MCF 10A (cell line): ENCODE measurements around the gene NUP62. TPM values are rescaled to one million over a fixed set of nuclear protein-coding genes. Genes with fewer than 3 reads are reported as not detected.

Source experiments
- BruUV-seq: library from RNA; stranded (reverse); fragments of 400-500 nt; replicated peaks from 2 replicates; lab custom pipeline; 2021; lab: Mats Ljungman, UMichigan
- CTCF ChIA-PET: fragments of 300-600 bp; sonication (Branson Sonifier 250); formaldehyde crosslinking; extraction: SDS; loops from one replicate; lab custom pipeline; 2021; ENCODE audit warnings: antibody characterized with exemption, inconsistent platforms; lab: Yijun Ruan, JAX
- POLR2A ChIA-PET: fragments of 300-600, 350-650 bp; sonication (Branson Sonifier 250); formaldehyde crosslinking; extraction: SDS; loops from one replicate; lab custom pipeline; 2020; ENCODE audit warnings: antibody characterized with exemption, inconsistent platforms; lab: Yijun Ruan, JAX
- DNase-seq: peaks from one replicate; pipeline ENCODE4 v3.0.0-alpha.2; 2018; ENCODE audit not compliant: unreplicated experiment
- H3K27ac Mint-ChIP-seq: one replicate; pipeline ENCODE4 v1.8.0; 2022; ENCODE audit warnings: mild to moderate bottlenecking, low read depth, mixed read lengths; ENCODE audit not compliant: unreplicated experiment
- H3K27me3 Mint-ChIP-seq: one replicate; pipeline ENCODE4 v1.8.0; 2022; ENCODE audit warnings: mixed read lengths; ENCODE audit not compliant: insufficient read depth, unreplicated experiment
- H3K36me3 Mint-ChIP-seq: one replicate; pipeline ENCODE4 v1.8.0; 2022; ENCODE audit warnings: mild to moderate bottlenecking, moderate library complexity, mixed read lengths; ENCODE audit not compliant: insufficient read depth, unreplicated experiment
- H3K4me1 Mint-ChIP-seq: one replicate; pipeline ENCODE4 v1.8.0; 2022; ENCODE audit warnings: mixed read lengths; ENCODE audit not compliant: insufficient read depth, unreplicated experiment
- H3K4me3 Mint-ChIP-seq: one replicate; pipeline ENCODE4 v1.8.0; 2022; ENCODE audit warnings: mild to moderate bottlenecking, moderate library complexity, mixed read lengths; ENCODE audit not compliant: unreplicated experiment
- H3K9me3 Mint-ChIP-seq: one replicate; pipeline ENCODE4 v1.8.0; 2022; ENCODE audit warnings: mixed read lengths; ENCODE audit not compliant: unreplicated experiment
- intact Hi-C: fragments of 100-400 bp; cut with micrococcal nuclease; formaldehyde crosslinking; loops from 2 replicates; pipeline ENCODE4 v1.14.1; 2022
- total RNA-seq: library from RNA; stranded (reverse); gene quantifications from 2 replicates; pipeline ENCODE4 v1.2.3, GENCODE V29; 2022
- TF ChIP-seq, protein P1 (sequence below): fragments of 200-600 bp; IDR thresholded peaks from one replicate; pipeline ENCODE4 v1.8.0; 2022; ENCODE audit warnings: antibody characterized with exemption, mild to moderate bottlenecking; ENCODE audit not compliant: unreplicated experiment

The NUP62 gene
- total RNA-seq, 1 experiment from 2014 or later, result 44.9 TPM

DNA sequence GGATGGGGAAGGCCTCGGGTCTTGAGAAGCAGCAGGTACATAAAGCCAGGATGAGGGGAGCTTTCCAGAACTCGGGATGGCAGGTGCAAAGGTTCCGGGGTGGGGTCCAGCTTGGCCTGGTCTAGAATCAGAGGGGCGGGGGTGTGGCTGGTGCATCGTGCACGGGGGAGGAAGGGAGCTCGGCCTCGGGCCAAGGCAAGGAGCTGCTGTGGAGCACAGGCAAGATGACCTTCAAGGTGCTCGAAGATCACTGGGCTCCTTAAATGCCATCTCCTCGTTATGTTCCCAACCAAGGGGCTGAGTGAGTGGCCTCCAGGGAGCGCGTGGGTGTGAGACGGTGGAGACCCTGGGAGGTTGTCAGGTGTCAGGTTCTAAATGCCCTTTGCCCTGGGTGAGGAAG lies 47.8 kb upstream of the NUP62 start:
- POLR2A ChIA-PET, result no interaction called here
- TF ChIP-seq, protein P1, sequence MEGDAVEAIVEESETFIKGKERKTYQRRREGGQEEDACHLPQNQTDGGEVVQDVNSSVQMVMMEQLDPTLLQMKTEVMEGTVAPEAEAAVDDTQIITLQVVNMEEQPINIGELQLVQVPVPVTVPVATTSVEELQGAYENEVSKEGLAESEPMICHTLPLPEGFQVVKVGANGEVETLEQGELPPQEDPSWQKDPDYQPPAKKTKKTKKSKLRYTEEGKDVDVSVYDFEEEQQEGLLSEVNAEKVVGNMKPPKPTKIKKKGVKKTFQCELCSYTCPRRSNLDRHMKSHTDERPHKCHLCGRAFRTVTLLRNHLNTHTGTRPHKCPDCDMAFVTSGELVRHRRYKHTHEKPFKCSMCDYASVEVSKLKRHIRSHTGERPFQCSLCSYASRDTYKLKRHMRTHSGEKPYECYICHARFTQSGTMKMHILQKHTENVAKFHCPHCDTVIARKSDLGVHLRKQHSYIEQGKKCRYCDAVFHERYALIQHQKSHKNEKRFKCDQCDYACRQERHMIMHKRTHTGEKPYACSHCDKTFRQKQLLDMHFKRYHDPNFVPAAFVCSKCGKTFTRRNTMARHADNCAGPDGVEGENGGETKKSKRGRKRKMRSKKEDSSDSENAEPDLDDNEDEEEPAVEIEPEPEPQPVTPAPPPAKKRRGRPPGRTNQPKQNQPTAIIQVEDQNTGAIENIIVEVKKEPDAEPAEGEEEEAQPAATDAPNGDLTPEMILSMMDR, result no peak
- no TSS peak for BruUV-seq
- H3K4me1 Mint-ChIP-seq, result no peaks in the 10 kb centered on the region
- intact Hi-C loops, result no loop called here
- H3K27me3 Mint-ChIP-seq, result no peaks in the 10 kb centered on the region
- peaks cover 6% of the 10 kb centered on the region for H3K36me3 Mint-ChIP-seq
- no peaks in the 10 kb centered on the region for H3K9me3 Mint-ChIP-seq
- CTCF ChIA-PET, result no interaction called here
- DNase-seq, result no peak
- no peak overlapping the region for H3K27ac Mint-ChIP-seq
- H3K4me3 Mint-ChIP-seq, result no peak overlapping the region

DNA sequence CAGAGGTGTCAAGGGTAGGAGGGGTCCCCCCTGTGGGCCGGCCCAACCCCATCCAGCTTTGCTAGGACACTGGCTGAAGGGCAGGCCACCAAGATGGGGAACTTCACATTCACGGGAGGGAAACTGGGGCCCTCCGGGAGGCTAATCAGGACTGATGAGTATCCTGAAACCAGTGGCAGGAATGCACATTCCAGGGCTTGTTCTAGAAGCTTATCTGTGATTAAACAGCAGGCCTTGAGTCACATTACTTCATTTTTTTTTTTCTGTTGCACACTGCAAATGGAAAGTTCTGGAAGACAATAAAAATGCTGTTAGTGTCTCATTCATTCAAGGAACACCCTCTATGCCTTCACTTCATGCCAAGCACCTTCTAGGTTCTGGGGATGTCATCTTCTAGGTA lies 47.2 kb upstream of the NUP62 start:
- CTCF ChIA-PET, result interaction anchor here (0.6 kb wide), 1 partner anchor 14 kb away, joined by 3 read pairs; no protein-coding TSS in a partner anchor
- no peaks in the 10 kb centered on the region for H3K4me1 Mint-ChIP-seq
- no peak for DNase-seq
- POLR2A ChIA-PET, result interaction anchor here (0.6 kb wide), 1 partner anchor 37 kb away, joined by 3 read pairs; no protein-coding TSS in a partner anchor
- no peak overlapping the region for H3K4me3 Mint-ChIP-seq
- no peaks in the 10 kb centered on the region for H3K27me3 Mint-ChIP-seq
- BruUV-seq, result no TSS peak
- intact Hi-C loops, result no loop called here
- no peaks in the 10 kb centered on the region for H3K9me3 Mint-ChIP-seq
- H3K36me3 Mint-ChIP-seq, result no peaks in the 10 kb centered on the region
- TF ChIP-seq, protein P1, result no peak
- H3K27ac Mint-ChIP-seq, result no peak overlapping the region

DNA sequence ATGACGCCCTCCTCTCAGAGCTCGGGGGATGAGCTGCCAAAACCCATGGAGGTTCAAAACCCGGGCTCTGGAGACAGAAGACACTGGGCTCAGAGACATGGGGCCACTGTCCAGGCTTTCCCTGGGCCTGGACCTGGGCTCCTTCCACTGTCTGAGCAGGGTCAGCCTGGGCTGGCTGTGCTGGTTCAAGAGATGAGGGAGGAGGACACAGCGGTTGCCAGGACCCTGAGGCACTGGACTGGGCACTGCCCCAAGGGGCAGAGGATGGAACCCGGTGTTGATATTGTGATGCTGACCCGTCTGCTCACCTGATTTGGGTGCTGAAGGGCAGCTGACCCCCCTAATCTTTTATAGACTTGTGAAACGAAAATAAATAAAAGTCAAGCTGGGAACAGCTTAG lies 45.7 kb upstream of the NUP62 start:
- Mint-ChIP-seq H3K27me3 (no peaks in the 10 kb centered on the region), H3K27ac (no peak overlapping the region), H3K9me3 (no peaks in the 10 kb centered on the region), H3K36me3 (no peaks in the 10 kb centered on the region), H3K4me3 (no peak overlapping the region), H3K4me1 (no peaks in the 10 kb centered on the region)
- no TSS peak for BruUV-seq
- no peak for DNase-seq
- CTCF ChIA-PET, result interaction anchor here (1.2 kb wide), 1 partner anchor 37 kb away, joined by 5 read pairs; no protein-coding TSS in a partner anchor
- intact Hi-C loops, result no loop called here
- POLR2A ChIA-PET, result interaction anchor here (1.0 to 1.1 kb wide), 2 partner anchors 19 to 23 kb away, joined by 3 to 4 read pairs; no protein-coding TSS in a partner anchor
- TF ChIP-seq, protein P1, result no peak

DNA sequence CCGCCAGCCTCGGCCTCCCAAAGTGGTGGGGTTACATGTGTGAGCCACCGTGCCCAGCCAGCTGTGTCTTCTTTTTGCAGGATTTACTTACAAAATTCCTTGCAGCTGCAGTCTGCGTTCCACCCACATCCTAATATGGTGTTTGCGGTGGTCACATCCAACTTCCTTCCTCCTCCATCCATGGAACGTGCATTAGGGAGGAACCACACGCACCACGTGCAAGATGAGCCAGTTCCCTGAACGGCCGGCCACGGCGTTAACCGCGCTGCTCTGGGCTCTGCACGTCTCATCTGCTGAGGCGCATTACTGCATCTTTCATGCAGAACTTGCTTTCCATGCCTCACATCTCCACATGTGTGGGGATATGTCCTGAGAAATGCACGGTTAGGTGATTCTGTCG lies 44.7 kb upstream of the NUP62 start:
- Mint-ChIP-seq H3K27me3 (no peaks in the 10 kb centered on the region), H3K36me3 (no peaks in the 10 kb centered on the region), H3K27ac (no peak overlapping the region), H3K4me1 (no peaks in the 10 kb centered on the region), H3K9me3 (no peaks in the 10 kb centered on the region), H3K4me3 (no peak overlapping the region)
- TF ChIP-seq, protein P1, result no peak
- ChIA-PET POLR2A (interaction anchor here (1.1 kb wide), 1 partner anchor 24 kb away, joined by 3 read pairs; no protein-coding TSS in a partner anchor), CTCF (interaction anchor here (1.2 kb wide), 1 partner anchor 36 kb away, joined by 5 read pairs; no protein-coding TSS in a partner anchor)
- BruUV-seq, result no TSS peak
- intact Hi-C loops, result no loop called here
- DNase-seq, result no peak
